ENCODE data around the gene CDK8.
"Not testable (repeated sequence)": the region's sequence is repeated elsewhere in the genome, so short reads cannot be mapped to it uniquely, and the experiment has no call there.

Gene CDK8

GRCh38 chr13:26253787-26254582 lies at the start of gene CDK8:
Gene CDK8, plus strand, starts transcription at chr13:26254129. Its CDS starts 513 bp downstream, at chr13:26254642.
- DNase-seq, result peak; percentile 94

- no peak for DNase-seq
Observed at GRCh38 chr13:26208287-26208686, 45.6 kb upstream of the CDK8 start.

- DNase-seq, result no peak
Observed at GRCh38 chr13:26213345-26213744, 40.6 kb upstream of the CDK8 start.

GRCh38 chr13:26213982-26214381 lies 39.9 kb upstream of the CDK8 start:
- no peak for DNase-seq

GRCh38 chr13:26216042-26216441 lies 37.9 kb upstream of the CDK8 start:
- DNase-seq, result no peak

- no peak for DNase-seq
Observed at GRCh38 chr13:26219726-26220125, 34.2 kb upstream of the CDK8 start.

- DNase-seq, result peak; percentile 61
Observed at GRCh38 chr13:26220575-26220974, 33.4 kb upstream of the CDK8 start.

GRCh38 chr13:26221399-26221720 lies 32.6 kb upstream of the CDK8 start:
- no peak for DNase-seq

- peak; percentile 98 for DNase-seq
Observed at GRCh38 chr13:26221721-26222519, 32.0 kb upstream of the CDK8 start, which contains the start of gene RNF6. Gene RNF6, minus strand, starts transcription at chr13:26222314. Its CDS starts 2,665 bp downstream, at chr13:26219649.

- no peak for DNase-seq
Observed at GRCh38 chr13:26222520-26223046, 31.3 kb upstream of the CDK8 start.

GRCh38 chr13:26225896-26226617 lies 27.9 kb upstream of the CDK8 start:
- no peak for DNase-seq

GRCh38 chr13:26227166-26227971 lies 26.6 kb upstream of the CDK8 start:
- no peak for DNase-seq

GRCh38 chr13:26228096-26228495 lies 25.8 kb upstream of the CDK8 start:
- no peak for DNase-seq

GRCh38 chr13:26229080-26229615 lies 24.8 kb upstream of the CDK8 start:
- no peak for DNase-seq

- DNase-seq, result no peak
Observed at GRCh38 chr13:26230703-26231102, 23.2 kb upstream of the CDK8 start.

GRCh38 chr13:26236296-26236695 lies 17.6 kb upstream of the CDK8 start:
- no peak for DNase-seq

- no peak for DNase-seq
Observed at GRCh38 chr13:26246154-26246553, 7.8 kb upstream of the CDK8 start.

- no peak for DNase-seq
Observed at GRCh38 chr13:26247011-26247410, 6.9 kb upstream of the CDK8 start.

- DNase-seq, result no peak
Observed at GRCh38 chr13:26247608-26248007, 6.3 kb upstream of the CDK8 start.

- DNase-seq, result no peak
Observed at GRCh38 chr13:26249551-26249950, 4.4 kb upstream of the CDK8 start.

GRCh38 chr13:26252006-26252405 lies 1.9 kb upstream of the CDK8 start:
- not testable (repeated sequence) for DNase-seq

- DNase-seq, result no peak
Observed at GRCh38 chr13:26253262-26253786, 605 bp upstream of the CDK8 start.

All from islet precursor cell (in vitro differentiated cells).